HCT116 (cell line): Measurements from ENCODE around the gene MAP3K20. TPM values are rescaled to one million over a fixed set of nuclear protein-coding genes. Genes with fewer than 3 reads are reported as not detected.
A peak's percentile ranks its signal among the peaks of the same experiment; 100 is the strongest.

Experiments used
- ATAC-seq: fragments of 200-7000 bp; cut with Tn5 transposase; 2 replicates; pipeline ENCODE4 v1.9.1; 2020; ENCODE audit warnings: mild to moderate bottlenecking, moderate library complexity
- BruUV-seq: library from RNA; stranded (reverse); fragments of 400-500 nt; replicated peaks from 2 replicates; lab custom pipeline; 2021; lab: Mats Ljungman, UMichigan
- CTCF ChIA-PET: fragments of 300-600 bp; sonication (Branson Sonifier 250); formaldehyde crosslinking; loops from one replicate; lab custom pipeline; 2021; ENCODE audit warnings: antibody characterized with exemption; lab: Charles Lee
- POLR2A ChIA-PET: fragments of 300-600, 350-600 bp; sonication (Branson Sonifier 250); formaldehyde crosslinking; loops from one replicate; lab custom pipeline; 2021; ENCODE audit warnings: antibody characterized with exemption; lab: Charles Lee
- RAD21 ChIA-PET, 2 experiments: fragments of 300-600 bp; sonication (Branson Sonifier 250); formaldehyde crosslinking; loops; one replicate each; lab custom pipeline; 2023; ENCODE audit warnings: low total read pairs in 2 of 2; ENCODE audit not compliant: uncharacterized antibody in 2 of 2, unreplicated experiment in 2 of 2, low non-redundant PET in 1 of 2; lab: Charles Lee
- DNase-seq: peaks from one replicate; pipeline ENCODE4 v3.0.0-alpha.2; 2010; ENCODE audit warnings: low read depth, low spot score
- H2AFZ ChIP-seq: fragments of 200-600 bp; shearing (Covaris generic), sonication (generic); 2 replicates; pipeline ENCODE4 v1.6.1; 2017; ENCODE audit warnings: low read depth, mixed run types, mixed read lengths, antibody characterized with exemption, low read length; ENCODE audit not compliant: poor library complexity, severe bottlenecking
- H3K27ac ChIP-seq: 2 replicates; pipeline ENCODE4 v1.5.1; 2012; ENCODE audit warnings: low read depth, low read length
- H3K27me3 ChIP-seq: fragments of 200-600 bp; sonication (generic); 2 replicates; pipeline ENCODE4 v1.6.1; 2016; ENCODE audit warnings: mixed run types, low read length, mixed read lengths; ENCODE audit not compliant: insufficient read depth
- H3K36me3 ChIP-seq, 2 experiments: fragments of 200-500 bp in 1 of 2; fragments of 200-600 bp in 1 of 2; sonication (Bioruptor generic) in 1 of 2; sonication (generic) in 1 of 2; 2 replicates each; pipeline versions ENCODE4 v1.5.1 to v1.6.1; 2014 to 2016; ENCODE audit warnings: low read length in 2 of 2, inconsistent platforms in 1 of 2, mixed read lengths in 1 of 2, mixed run types in 1 of 2; ENCODE audit not compliant: insufficient read depth in 2 of 2, control insufficient read depth in 1 of 2
- H3K4me1 ChIP-seq, 2 experiments: fragments of 200-600 bp in 1 of 2; sonication (generic) in 1 of 2; 2 replicates each; pipeline versions ENCODE4 v1.5.1 to v1.6.1; 2012 to 2017; ENCODE audit warnings: low read length in 2 of 2, inconsistent platforms in 1 of 2, mild to moderate bottlenecking in 1 of 2, mixed read lengths in 1 of 2, mixed run types in 1 of 2, moderate library complexity in 1 of 2; ENCODE audit not compliant: insufficient read depth in 2 of 2, control insufficient read depth in 1 of 2
- H3K4me2 ChIP-seq: fragments of 200-600 bp; sonication (generic); 2 replicates; pipeline ENCODE4 v1.6.1; 2017; ENCODE audit warnings: mixed run types, low read length, mixed read lengths
- H3K4me3 ChIP-seq, 2 experiments: fragments of 200-600 bp in 1 of 2; sonication (generic) in 1 of 2; replicated peaks in 1 of 2; 2 replicates each; pipeline ENCODE4 v1.5.1; 2011 to 2016; ENCODE audit warnings: low read length in 2 of 2, control low read depth in 1 of 2, low read depth in 1 of 2, mild to moderate bottlenecking in 1 of 2, mixed read lengths in 1 of 2, mixed run types in 1 of 2
- H3K79me2 ChIP-seq: fragments of 200-600 bp; sonication (generic); 2 replicates; pipeline ENCODE4 v1.6.1; 2017; ENCODE audit warnings: mild to moderate bottlenecking, mixed run types, low read length, moderate library complexity, mixed read lengths; ENCODE audit not compliant: insufficient read depth
- H3K9ac ChIP-seq: fragments of 200-600 bp; sonication (generic); 2 replicates; pipeline ENCODE4 v1.6.1; 2016; ENCODE audit warnings: low read length, mixed read lengths
- H3K9me2 ChIP-seq: fragments of 200-600 bp; sonication (generic), shearing (Covaris generic); 2 replicates; pipeline ENCODE4 v1.6.1; 2017; ENCODE audit warnings: mixed run types, mild to moderate bottlenecking, moderate library complexity; ENCODE audit not compliant: insufficient read depth
- H3K9me3 ChIP-seq, 2 experiments: fragments of 200-500 bp in 1 of 2; fragments of 200-600 bp in 1 of 2; sonication (Bioruptor generic) in 1 of 2; sonication (generic) in 1 of 2; 2 replicates each; pipeline ENCODE4 v1.6.1; 2014 to 2017; ENCODE audit warnings: low read length in 2 of 2, mixed read lengths in 2 of 2, inconsistent platforms in 1 of 2, low read depth in 1 of 2, mild to moderate bottlenecking in 1 of 2, mixed run types in 1 of 2, moderate library complexity in 1 of 2; ENCODE audit not compliant: control insufficient read depth in 1 of 2, insufficient read depth in 1 of 2
- H4K20me1 ChIP-seq: fragments of 200-600 bp; sonication (generic), shearing (Covaris generic); 2 replicates; pipeline ENCODE4 v1.6.1; 2017; ENCODE audit warnings: mixed run types, mild to moderate bottlenecking, moderate library complexity; ENCODE audit not compliant: insufficient read depth
- CEBPB ChIP-seq: IDR thresholded peaks from 2 replicates; pipeline ENCODE4 v1.6.1; 2012; ENCODE audit warnings: low read depth
- FOSL1 ChIP-seq: IDR thresholded peaks from 2 replicates; pipeline ENCODE4 v1.6.1; 2012; ENCODE audit warnings: low read depth
- SIN3A ChIP-seq: IDR thresholded peaks from 2 replicates; pipeline ENCODE4 v1.6.1; 2012; ENCODE audit warnings: low read depth
- TCF7L2 ChIP-seq: IDR thresholded peaks from 2 replicates; pipeline ENCODE4 v1.7.0; 2011; ENCODE audit warnings: borderline replicate concordance, inconsistent platforms; ENCODE audit not compliant: insufficient read depth, insufficient read length; ENCODE audit errors: extremely low read depth
- intact Hi-C: fragments of 100-400 bp; cut with micrococcal nuclease; formaldehyde crosslinking; loops from 2 replicates; pipeline ENCODE4 v1.10.0; 2022
- total RNA-seq: library from RNA; stranded (reverse); gene quantifications from one replicate; pipeline ENCODE4 v1.2.1, GENCODE V29; 2021; ENCODE audit not compliant: unreplicated experiment
- TF ChIP-seq, protein P1 (sequence below): IDR thresholded peaks from 2 replicates; pipeline ENCODE4 v1.6.1; 2012
- TF ChIP-seq, protein P2 (sequence below), 3 experiments: fragments of 200-600 bp in 1 of 3; sonication (generic) in 1 of 3; IDR thresholded peaks in 2 of 3; conservative IDR thresholded peaks in 1 of 3; 2 replicates each; pipeline ENCODE4 v1.5.1; 2012 to 2017; ENCODE audit warnings: low read depth in 2 of 3, low read length in 2 of 3, antibody characterized with exemption in 1 of 3, borderline replicate concordance in 1 of 3, control low read depth in 1 of 3, mild to moderate bottlenecking in 1 of 3, mixed read lengths in 1 of 3, mixed run types in 1 of 3, moderate library complexity in 1 of 3; ENCODE audit not compliant: insufficient read depth in 1 of 3

Gene MAP3K20
- total RNA-seq, 1 experiment from 2014 or later = 40.0 TPM

DNA sequence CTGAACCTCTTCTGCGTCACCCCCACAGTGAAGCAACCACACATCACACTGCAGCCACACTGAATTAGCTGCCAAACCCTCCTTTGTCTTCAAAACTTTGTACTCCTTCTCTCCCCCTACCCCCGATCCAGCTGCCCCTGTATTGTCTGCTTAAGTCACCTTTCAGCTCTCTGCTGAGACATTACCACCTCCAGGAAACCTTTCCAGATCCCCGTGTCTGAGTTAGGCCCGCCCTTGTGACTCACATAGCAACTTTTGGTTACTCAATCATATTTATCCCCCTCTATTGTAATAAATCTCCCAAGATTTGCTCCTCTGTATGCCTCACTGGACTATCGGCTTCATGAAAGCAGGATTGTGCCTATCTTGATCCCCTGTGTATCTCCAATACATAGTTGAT is 196.2 kb downstream of the MAP3K20 start:
- no peak for ATAC-seq
- H3K4me2 ChIP-seq = no peak overlapping the region
- no peaks in the 10 kb centered on the region for H3K27me3 ChIP-seq
- H3K9me2 ChIP-seq = no peaks in the 10 kb centered on the region
- no peaks in the 10 kb centered on the region for H3K36me3 ChIP-seq
- intact Hi-C loops = no loop called here
- no peak for DNase-seq
- ChIA-PET POLR2A (no interaction called here), RAD21 (no interaction called here), CTCF (no interaction called here)
- peaks cover 0 to 6% of the 10 kb centered on the region in 2 experiments; a peak in 1 of 4 replicates for H3K4me1 ChIP-seq
- no peaks in the 10 kb centered on the region for H4K20me1 ChIP-seq
- H3K4me3 ChIP-seq = no peak overlapping the region
- H2AFZ ChIP-seq = no peak overlapping the region
- H3K9me3 ChIP-seq = no peaks in the 10 kb centered on the region
- TF ChIP-seq TCF7L2 = no peak
- TF ChIP-seq, protein P1, sequence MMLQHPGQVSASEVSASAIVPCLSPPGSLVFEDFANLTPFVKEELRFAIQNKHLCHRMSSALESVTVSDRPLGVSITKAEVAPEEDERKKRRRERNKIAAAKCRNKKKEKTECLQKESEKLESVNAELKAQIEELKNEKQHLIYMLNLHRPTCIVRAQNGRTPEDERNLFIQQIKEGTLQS = no peak
- TF ChIP-seq CEBPB = peak; percentile 26; the same call in 1 of the 2 replicates
- no peak for TF ChIP-seq SIN3A
- H3K27ac ChIP-seq = no peak overlapping the region
- H3K9ac ChIP-seq = no peak overlapping the region
- BruUV-seq = no TSS peak
- H3K79me2 ChIP-seq = no peaks in the 10 kb centered on the region

DNA sequence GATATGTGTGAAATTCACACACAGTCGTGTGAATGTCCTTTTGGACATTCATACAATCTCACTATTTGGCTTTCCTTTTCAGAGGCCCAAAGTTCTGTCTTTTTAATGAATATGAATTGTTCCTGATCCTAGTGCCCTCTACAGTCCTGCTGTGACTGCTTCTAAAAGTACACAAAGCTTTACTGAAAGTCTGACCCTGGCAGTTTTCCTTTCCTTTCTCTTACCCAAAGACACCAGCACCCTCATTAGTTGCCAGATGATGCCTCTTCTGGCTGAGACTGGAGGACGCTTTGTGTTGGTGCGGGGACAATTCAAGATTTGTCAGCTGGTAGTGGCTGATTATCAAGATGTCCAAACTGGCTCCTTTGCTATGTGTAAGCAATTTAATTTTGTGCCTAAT is 197.2 kb downstream of the MAP3K20 start:
- Histone ChIP-seq H3K79me2 (no peaks in the 10 kb centered on the region), H3K36me3 (no peaks in the 10 kb centered on the region), H3K9me3 (no peaks in the 10 kb centered on the region), H3K4me3 (no peak overlapping the region), H3K4me2 (no peak overlapping the region), H3K9ac (no peak overlapping the region), H3K27me3 (no peaks in the 10 kb centered on the region), H3K4me1 (peaks cover 0 to 6% of the 10 kb centered on the region in 2 experiments; a peak in 1 of 4 replicates), H2AFZ (no peak overlapping the region), H4K20me1 (no peaks in the 10 kb centered on the region), H3K9me2 (no peaks in the 10 kb centered on the region), H3K27ac (no peak overlapping the region)
- ATAC-seq (no peak), DNase-seq (no peak)
- POLR2A ChIA-PET = no interaction called here
- RAD21 ChIA-PET = no interaction called here
- TF ChIP-seq FOSL1 = no peak
- TF ChIP-seq, protein P2, sequence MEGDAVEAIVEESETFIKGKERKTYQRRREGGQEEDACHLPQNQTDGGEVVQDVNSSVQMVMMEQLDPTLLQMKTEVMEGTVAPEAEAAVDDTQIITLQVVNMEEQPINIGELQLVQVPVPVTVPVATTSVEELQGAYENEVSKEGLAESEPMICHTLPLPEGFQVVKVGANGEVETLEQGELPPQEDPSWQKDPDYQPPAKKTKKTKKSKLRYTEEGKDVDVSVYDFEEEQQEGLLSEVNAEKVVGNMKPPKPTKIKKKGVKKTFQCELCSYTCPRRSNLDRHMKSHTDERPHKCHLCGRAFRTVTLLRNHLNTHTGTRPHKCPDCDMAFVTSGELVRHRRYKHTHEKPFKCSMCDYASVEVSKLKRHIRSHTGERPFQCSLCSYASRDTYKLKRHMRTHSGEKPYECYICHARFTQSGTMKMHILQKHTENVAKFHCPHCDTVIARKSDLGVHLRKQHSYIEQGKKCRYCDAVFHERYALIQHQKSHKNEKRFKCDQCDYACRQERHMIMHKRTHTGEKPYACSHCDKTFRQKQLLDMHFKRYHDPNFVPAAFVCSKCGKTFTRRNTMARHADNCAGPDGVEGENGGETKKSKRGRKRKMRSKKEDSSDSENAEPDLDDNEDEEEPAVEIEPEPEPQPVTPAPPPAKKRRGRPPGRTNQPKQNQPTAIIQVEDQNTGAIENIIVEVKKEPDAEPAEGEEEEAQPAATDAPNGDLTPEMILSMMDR (IDR thresholded peaks at IDR 0.05 in 2 of 3, conservative IDR thresholded peaks at IDR 0.05 in 1 of 3; ENCODE audit: borderline replicate concordance in 1 of 3, insufficient read depth in 1 of 3, low read depth in 2 of 3, low read length in 2 of 3) = 0 out of 6 replicates have a peak, but pooled peaks of 1 of the 3 experiments have one; percentile 2
- CTCF ChIA-PET = no interaction called here
- no TSS peak for BruUV-seq
- intact Hi-C loops = no loop called here
